Adrenal gland (tissue), 5 donors: ENCODE data around the gene WNT5A.

Experiments used
- CTCF ChIP-seq, 6 experiments: fragments of 450-650 bp in 4 of 6; fragments of 200-600 bp in 2 of 6; sonication (generic) in 1 of 6; IDR thresholded peaks; 1 replicate in 5 of 6; 2 replicates in 1 of 6; pipeline versions ENCODE4 v1.5.1 to v1.8.0; 2016 to 2021; ENCODE audit warnings: antibody characterized with exemption in 6 of 6, mild to moderate bottlenecking in 2 of 6, moderate library complexity in 1 of 6
- POLR2A ChIP-seq, 2 donors: fragments of 450-650 bp; IDR thresholded peaks; one replicate each; pipeline ENCODE4 v1.6.1; 2017; ENCODE audit warnings: antibody characterized with exemption in 2 of 2, mild to moderate bottlenecking in 2 of 2, moderate library complexity in 1 of 2
- donor health status: DM: no; HTN: no; CAD: no.

GRCh38 chr3:55498520-55498919 is 11.4 kb upstream of the WNT5A start:
- no peak for TF ChIP-seq POLR2A (IDR thresholded peaks at IDR 0.05)
- no peak for TF ChIP-seq CTCF (IDR thresholded peaks at IDR 0.05)
